K562 (cell line): ENCODE measurements around the gene INHA. TPM values are rescaled to one million over a fixed set of nuclear protein-coding genes. Genes with fewer than 3 reads are reported as not detected.

Source experiments
- CCNT2 ChIP-seq: IDR thresholded peaks from 2 replicates; pipeline ENCODE4 v1.6.1; 2011; ENCODE audit warnings: borderline replicate concordance, low read depth, mild to moderate bottlenecking, moderate library complexity, mixed read lengths, low read length; ENCODE audit not compliant: insufficient read length; ENCODE audit errors: extremely low read depth
- GATAD2A ChIP-seq: fragments of 450-650 bp; IDR thresholded peaks from 2 replicates; pipeline ENCODE4 v1.6.1; 2017
- LEF1 ChIP-seq: fragments of 450-650 bp; IDR thresholded peaks from 2 replicates; pipeline ENCODE4 v1.6.1; 2016; ENCODE audit warnings: mild to moderate bottlenecking
- NELFE ChIP-seq: IDR thresholded peaks from 2 replicates; pipeline ENCODE4 v1.6.1; 2011; ENCODE audit warnings: mild to moderate bottlenecking; ENCODE audit not compliant: insufficient read depth, insufficient read length
- PTBP1 ChIP-seq: fragments of 200-400 bp; formaldehyde crosslinking; IDR thresholded peaks from 2 replicates; pipeline ENCODE4 v1.6.1; 2017; ENCODE audit warnings: low read depth, low read length
- RBBP5 ChIP-seq: fragments of 200-600 bp; sonication (generic); IDR thresholded peaks from 2 replicates; pipeline ENCODE4 v1.6.1; 2012; ENCODE audit warnings: borderline replicate concordance, mild to moderate bottlenecking, low read length, control low read depth, inconsistent platforms; ENCODE audit not compliant: insufficient read depth, poor library complexity, severe bottlenecking
- SMARCA4 ChIP-seq: fragments of 450-650 bp; IDR thresholded peaks from 2 replicates; pipeline ENCODE4 v1.6.1; 2016
- SMARCB1 ChIP-seq: IDR thresholded peaks from 2 replicates; pipeline ENCODE4 v1.6.1; 2011; ENCODE audit warnings: improper control_type of control experiment, low read depth; ENCODE audit not compliant: insufficient read length
- U2AF2 ChIP-seq: fragments of 200-400 bp; formaldehyde crosslinking; optimal IDR thresholded peaks from 2 replicates; pipeline ENCODE3; 2017; ENCODE audit warnings: low read depth, mild to moderate bottlenecking, low read length
- ZNF41 ChIP-seq: fragments of 250-450 bp; sonication (Bioruptor Pico); conservative IDR thresholded peaks from 2 replicates; pipeline ENCODE4 v1.4.0; 2020; ENCODE audit warnings: mild to moderate bottlenecking
- ZZZ3 ChIP-seq: fragments of 450-650 bp; IDR thresholded peaks from 2 replicates; pipeline ENCODE4 v1.6.1; 2016; ENCODE audit warnings: antibody characterized with exemption, mild to moderate bottlenecking, moderate library complexity
- polyA plus RNA-seq, 8 experiments: library from polyadenylated mRNA; depleted of rRNA in 4 of 8; stranded (reverse) in 5 of 8; unstranded in 3 of 8; fragments of >200 nt; fragmentation: Nextera tagmentation in 2 of 8; fragmentation: Illumina TruSeq in 1 of 8; extraction: Ambion mirVana in 2 of 8; extraction: Trizol in 1 of 8; gene quantifications; 2 replicates each; pipeline versions ENCODE4 v1.2.1 to v1.2.3, GENCODE V29; 2011 to 2014; ENCODE audit warnings: inconsistent platforms in 1 of 8, missing spikeins in 1 of 8
- total RNA-seq, 7 experiments: library from RNA; depleted of rRNA in 6 of 7; stranded (reverse); fragments of >200 nt in 6 of 7; fragmentation: Illumina TruSeq in 2 of 7; extraction: Trizol in 2 of 7; gene quantifications; 2 replicates each; pipeline versions ENCODE4 v1.2.1 to v1.2.3, GENCODE V29; 2011 to 2021; ENCODE audit warnings: low replicate concordance in 1 of 7
- TF ChIP-seq, protein P1 (sequence below): fragments of 450-650 bp; formaldehyde crosslinking; IDR thresholded peaks from 2 replicates; pipeline ENCODE4 v1.4.0; 2022; ENCODE audit warnings: missing genetic modification characterization
- TF ChIP-seq, protein P2 (sequence below): sonication (generic); formaldehyde crosslinking; IDR thresholded peaks from 2 replicates; pipeline ENCODE4 v1.8.0; 2023; ENCODE audit warnings: missing genetic modification reagents, mild to moderate bottlenecking, borderline replicate concordance
- TF ChIP-seq, protein P3 (sequence below): fragments of 450-650 bp; formaldehyde crosslinking; IDR thresholded peaks from 2 replicates; pipeline ENCODE4 v1.4.0; 2020; ENCODE audit warnings: mild to moderate bottlenecking, moderate library complexity
- TF ChIP-seq, protein P4 (sequence below): sonication (generic); formaldehyde crosslinking; IDR thresholded peaks from 2 replicates; pipeline ENCODE4 v1.8.1; 2022; ENCODE audit warnings: missing genetic modification reagents
- TF ChIP-seq, protein P5 (sequence below): fragments of 250-450 bp; sonication (Bioruptor Pico); IDR thresholded peaks from 2 replicates; pipeline ENCODE4 v1.4.0; 2020

Gene INHA
- total and polyA plus RNA-seq, 9 of the 15 experiments (the other 6 are each of a cell fraction or from before 2014, with no cell fraction given) = 0.07 to 1.9 (median 0.40) TPM

DNA sequence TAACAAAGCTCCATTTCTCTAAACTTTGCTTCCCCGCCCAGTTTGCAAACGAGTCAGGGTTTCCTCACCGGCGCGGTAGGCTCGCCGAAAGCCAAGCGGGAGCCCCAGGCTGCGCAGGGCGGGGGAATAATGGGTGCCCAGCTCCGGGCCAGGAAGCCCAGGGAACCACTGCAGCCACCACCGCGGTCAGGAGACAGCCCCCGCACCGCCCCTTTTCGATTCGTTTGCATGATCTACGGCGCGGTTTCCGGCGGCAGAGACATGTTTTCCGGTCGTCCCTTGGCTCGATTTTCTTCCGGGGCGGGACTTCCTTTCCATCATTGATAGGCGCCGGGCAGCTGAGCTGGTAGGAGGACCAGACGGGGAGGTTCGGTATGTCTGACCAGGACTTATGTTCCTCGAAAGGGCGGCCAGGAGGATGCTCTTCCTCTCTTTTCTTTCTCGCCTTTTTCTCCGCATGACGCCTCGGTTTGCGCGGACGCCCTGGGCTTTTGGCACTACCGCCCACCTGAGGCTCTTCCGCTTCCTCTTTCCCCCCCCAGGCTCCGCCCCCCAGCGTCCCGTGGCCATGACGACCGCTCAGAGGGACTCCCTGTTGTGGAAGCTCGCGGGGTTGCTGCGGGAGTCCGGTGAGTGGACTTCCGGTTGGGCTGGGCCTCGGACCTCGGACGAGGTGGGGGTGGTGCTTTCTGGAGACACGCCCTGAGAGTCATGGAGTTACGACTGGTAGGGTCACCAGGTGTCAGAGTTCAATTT is 25.6 kb downstream of the INHA start, which contains the start of gene STK11IP (continued):
- TF ChIP-seq, protein P1, sequence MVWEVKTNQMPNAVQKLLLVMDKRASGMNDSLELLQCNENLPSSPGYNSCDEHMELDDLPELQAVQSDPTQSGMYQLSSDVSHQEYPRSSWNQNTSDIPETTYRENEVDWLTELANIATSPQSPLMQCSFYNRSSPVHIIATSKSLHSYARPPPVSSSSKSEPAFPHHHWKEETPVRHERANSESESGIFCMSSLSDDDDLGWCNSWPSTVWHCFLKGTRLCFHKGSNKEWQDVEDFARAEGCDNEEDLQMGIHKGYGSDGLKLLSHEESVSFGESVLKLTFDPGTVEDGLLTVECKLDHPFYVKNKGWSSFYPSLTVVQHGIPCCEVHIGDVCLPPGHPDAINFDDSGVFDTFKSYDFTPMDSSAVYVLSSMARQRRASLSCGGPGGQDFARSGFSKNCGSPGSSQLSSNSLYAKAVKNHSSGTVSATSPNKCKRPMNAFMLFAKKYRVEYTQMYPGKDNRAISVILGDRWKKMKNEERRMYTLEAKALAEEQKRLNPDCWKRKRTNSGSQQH (CRISPR knock-in tag) = no peak
- no peak for TF ChIP-seq ZNF41 (CRISPR knock-in tag)
- TF ChIP-seq, protein P2, sequence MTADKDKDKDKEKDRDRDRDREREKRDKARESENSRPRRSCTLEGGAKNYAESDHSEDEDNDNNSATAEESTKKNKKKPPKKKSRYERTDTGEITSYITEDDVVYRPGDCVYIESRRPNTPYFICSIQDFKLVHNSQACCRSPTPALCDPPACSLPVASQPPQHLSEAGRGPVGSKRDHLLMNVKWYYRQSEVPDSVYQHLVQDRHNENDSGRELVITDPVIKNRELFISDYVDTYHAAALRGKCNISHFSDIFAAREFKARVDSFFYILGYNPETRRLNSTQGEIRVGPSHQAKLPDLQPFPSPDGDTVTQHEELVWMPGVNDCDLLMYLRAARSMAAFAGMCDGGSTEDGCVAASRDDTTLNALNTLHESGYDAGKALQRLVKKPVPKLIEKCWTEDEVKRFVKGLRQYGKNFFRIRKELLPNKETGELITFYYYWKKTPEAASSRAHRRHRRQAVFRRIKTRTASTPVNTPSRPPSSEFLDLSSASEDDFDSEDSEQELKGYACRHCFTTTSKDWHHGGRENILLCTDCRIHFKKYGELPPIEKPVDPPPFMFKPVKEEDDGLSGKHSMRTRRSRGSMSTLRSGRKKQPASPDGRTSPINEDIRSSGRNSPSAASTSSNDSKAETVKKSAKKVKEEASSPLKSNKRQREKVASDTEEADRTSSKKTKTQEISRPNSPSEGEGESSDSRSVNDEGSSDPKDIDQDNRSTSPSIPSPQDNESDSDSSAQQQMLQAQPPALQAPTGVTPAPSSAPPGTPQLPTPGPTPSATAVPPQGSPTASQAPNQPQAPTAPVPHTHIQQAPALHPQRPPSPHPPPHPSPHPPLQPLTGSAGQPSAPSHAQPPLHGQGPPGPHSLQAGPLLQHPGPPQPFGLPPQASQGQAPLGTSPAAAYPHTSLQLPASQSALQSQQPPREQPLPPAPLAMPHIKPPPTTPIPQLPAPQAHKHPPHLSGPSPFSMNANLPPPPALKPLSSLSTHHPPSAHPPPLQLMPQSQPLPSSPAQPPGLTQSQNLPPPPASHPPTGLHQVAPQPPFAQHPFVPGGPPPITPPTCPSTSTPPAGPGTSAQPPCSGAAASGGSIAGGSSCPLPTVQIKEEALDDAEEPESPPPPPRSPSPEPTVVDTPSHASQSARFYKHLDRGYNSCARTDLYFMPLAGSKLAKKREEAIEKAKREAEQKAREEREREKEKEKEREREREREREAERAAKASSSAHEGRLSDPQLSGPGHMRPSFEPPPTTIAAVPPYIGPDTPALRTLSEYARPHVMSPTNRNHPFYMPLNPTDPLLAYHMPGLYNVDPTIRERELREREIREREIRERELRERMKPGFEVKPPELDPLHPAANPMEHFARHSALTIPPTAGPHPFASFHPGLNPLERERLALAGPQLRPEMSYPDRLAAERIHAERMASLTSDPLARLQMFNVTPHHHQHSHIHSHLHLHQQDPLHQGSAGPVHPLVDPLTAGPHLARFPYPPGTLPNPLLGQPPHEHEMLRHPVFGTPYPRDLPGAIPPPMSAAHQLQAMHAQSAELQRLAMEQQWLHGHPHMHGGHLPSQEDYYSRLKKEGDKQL (CRISPR knock-in tag) = no peak
- TF ChIP-seq RBBP5 = no peak
- TF ChIP-seq CCNT2 = no peak
- TF ChIP-seq U2AF2 = no peak
- no peak for TF ChIP-seq GATAD2A
- no peak for TF ChIP-seq SMARCB1
- TF ChIP-seq, protein P3, sequence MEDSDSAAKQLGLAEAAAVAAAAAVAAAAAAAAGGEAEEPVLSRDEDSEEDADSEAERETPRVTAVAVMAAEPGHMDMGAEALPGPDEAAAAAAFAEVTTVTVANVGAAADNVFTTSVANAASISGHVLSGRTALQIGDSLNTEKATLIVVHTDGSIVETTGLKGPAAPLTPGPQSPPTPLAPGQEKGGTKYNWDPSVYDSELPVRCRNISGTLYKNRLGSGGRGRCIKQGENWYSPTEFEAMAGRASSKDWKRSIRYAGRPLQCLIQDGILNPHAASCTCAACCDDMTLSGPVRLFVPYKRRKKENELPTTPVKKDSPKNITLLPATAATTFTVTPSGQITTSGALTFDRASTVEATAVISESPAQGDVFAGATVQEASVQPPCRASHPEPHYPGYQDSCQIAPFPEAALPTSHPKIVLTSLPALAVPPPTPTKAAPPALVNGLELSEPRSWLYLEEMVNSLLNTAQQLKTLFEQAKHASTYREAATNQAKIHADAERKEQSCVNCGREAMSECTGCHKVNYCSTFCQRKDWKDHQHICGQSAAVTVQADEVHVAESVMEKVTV (CRISPR knock-in tag) = no peak
- no peak for TF ChIP-seq PTBP1
- TF ChIP-seq, protein P4, sequence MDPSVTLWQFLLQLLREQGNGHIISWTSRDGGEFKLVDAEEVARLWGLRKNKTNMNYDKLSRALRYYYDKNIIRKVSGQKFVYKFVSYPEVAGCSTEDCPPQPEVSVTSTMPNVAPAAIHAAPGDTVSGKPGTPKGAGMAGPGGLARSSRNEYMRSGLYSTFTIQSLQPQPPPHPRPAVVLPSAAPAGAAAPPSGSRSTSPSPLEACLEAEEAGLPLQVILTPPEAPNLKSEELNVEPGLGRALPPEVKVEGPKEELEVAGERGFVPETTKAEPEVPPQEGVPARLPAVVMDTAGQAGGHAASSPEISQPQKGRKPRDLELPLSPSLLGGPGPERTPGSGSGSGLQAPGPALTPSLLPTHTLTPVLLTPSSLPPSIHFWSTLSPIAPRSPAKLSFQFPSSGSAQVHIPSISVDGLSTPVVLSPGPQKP = no peak
- TF ChIP-seq ZZZ3 = no peak
- TF ChIP-seq, protein P5, sequence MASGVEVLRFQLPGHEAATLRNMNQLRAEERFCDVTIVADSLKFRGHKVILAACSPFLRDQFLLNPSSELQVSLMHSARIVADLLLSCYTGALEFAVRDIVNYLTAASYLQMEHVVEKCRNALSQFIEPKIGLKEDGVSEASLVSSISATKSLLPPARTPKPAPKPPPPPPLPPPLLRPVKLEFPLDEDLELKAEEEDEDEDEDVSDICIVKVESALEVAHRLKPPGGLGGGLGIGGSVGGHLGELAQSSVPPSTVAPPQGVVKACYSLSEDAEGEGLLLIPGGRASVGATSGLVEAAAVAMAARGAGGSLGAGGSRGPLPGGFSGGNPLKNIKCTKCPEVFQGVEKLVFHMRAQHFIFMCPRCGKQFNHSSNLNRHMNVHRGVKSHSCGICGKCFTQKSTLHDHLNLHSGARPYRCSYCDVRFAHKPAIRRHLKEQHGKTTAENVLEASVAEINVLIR (CRISPR knock-in tag) = peak; percentile 50
- TF ChIP-seq LEF1 = no peak
- no peak for TF ChIP-seq SMARCA4
- no peak for TF ChIP-seq NELFE
